Measurements from ENCODE around the gene EFNB2. TPM values are rescaled to one million over a fixed set of nuclear protein-coding genes. Genes with fewer than 3 reads are reported as not detected.

The EFNB2 gene
- total RNA-seq, 1 experiment from 2014 or later, result 17.5 TPM

GRCh38 chr13:106560821-106561220 is 25.4 kb upstream of the EFNB2 start:
- H3K9me3 ChIP-seq (ENCODE audit: insufficient read depth, low read depth), result no peaks in the 10 kb centered on the region
- no peaks in the 10 kb centered on the region for H3K27me3 ChIP-seq (ENCODE audit: insufficient read depth, low read depth)
- peaks cover 98% of the 10 kb centered on the region for H3K79me2 ChIP-seq (ENCODE audit: low read depth)
- no peak for TF ChIP-seq CTCF (conservative IDR thresholded peaks at IDR 0.05)
- TF ChIP-seq EZH2 (IDR thresholded peaks at IDR 0.05; ENCODE audit: low read depth), result no peak
- H3K4me2 ChIP-seq, result no peak overlapping the region
- intact Hi-C loops (cut with micrococcal nuclease; ENCODE audit: unreplicated experiment), result loop anchor here (10.0 kb wide), 1 partner anchor 204 kb away; no protein-coding TSS in a partner anchor
- peaks cover 37% of the 10 kb centered on the region for H3K36me3 ChIP-seq (ENCODE audit: low read depth)
- CTCF ChIA-PET, result no interaction called here
- H4K20me1 ChIP-seq (ENCODE audit: insufficient read depth), result peaks cover 87% of the 10 kb centered on the region
- no peak overlapping the region for H3K27ac ChIP-seq
- H3F3A ChIP-seq (ENCODE audit: insufficient read depth, low read depth), result peaks cover 4% of the 10 kb centered on the region; the same call in 1 of the 2 replicates
- no TSS peak for BruUV-seq (replicated peaks)
- POLR2A ChIA-PET (ENCODE audit: unreplicated experiment), result no interaction called here
- no peak overlapping the region for H2AFZ ChIP-seq
- no peak overlapping the region for H3K4me3 ChIP-seq
- no peaks in the 10 kb centered on the region for H3K9me2 ChIP-seq (ENCODE audit: insufficient read depth)
- DNase-seq, result no peak
- peaks cover 23% of the 10 kb centered on the region for H3K4me1 ChIP-seq (replicated peaks; ENCODE audit: insufficient read depth)

- peaks cover 77% of the 10 kb centered on the region for H4K20me1 ChIP-seq (ENCODE audit: insufficient read depth)
- H3K27me3 ChIP-seq (ENCODE audit: insufficient read depth, low read depth), result no peaks in the 10 kb centered on the region
- TF ChIP-seq EZH2 (IDR thresholded peaks at IDR 0.05; ENCODE audit: low read depth) (no peak), CTCF (conservative IDR thresholded peaks at IDR 0.05) (no peak)
- no peaks in the 10 kb centered on the region for H3K9me2 ChIP-seq (ENCODE audit: insufficient read depth)
- no peaks in the 10 kb centered on the region for H3K4me1 ChIP-seq (replicated peaks; ENCODE audit: insufficient read depth)
- H3K36me3 ChIP-seq (ENCODE audit: low read depth), result peaks cover 58% of the 10 kb centered on the region
- peaks cover 98% of the 10 kb centered on the region for H3K79me2 ChIP-seq (ENCODE audit: low read depth)
- H3K27ac ChIP-seq, result no peak overlapping the region
- H2AFZ ChIP-seq, result no peak overlapping the region
- H3F3A ChIP-seq (ENCODE audit: insufficient read depth, low read depth), result peaks cover 7% of the 10 kb centered on the region; the same call in 1 of the 2 replicates
- ChIA-PET POLR2A (ENCODE audit: unreplicated experiment) (no interaction called here), CTCF (no interaction called here)
- no peak for DNase-seq
- H3K4me3 ChIP-seq, result no peak overlapping the region
- no peaks in the 10 kb centered on the region for H3K9me3 ChIP-seq (ENCODE audit: insufficient read depth, low read depth)
- BruUV-seq (replicated peaks), result no TSS peak
- no peak overlapping the region for H3K4me2 ChIP-seq
- intact Hi-C loops (cut with micrococcal nuclease; ENCODE audit: unreplicated experiment), result no loop called here
These were observed 23.1 kb upstream of the EFNB2 start for GRCh38 chr13:106558527-106558926.

GRCh38 chr13:106555631-106556328 is 20.3 kb upstream of the EFNB2 start:
- H3K9me3 ChIP-seq (ENCODE audit: insufficient read depth, low read depth), result no peaks in the 10 kb centered on the region
- no TSS peak for BruUV-seq (replicated peaks)
- no peaks in the 10 kb centered on the region for H3K4me1 ChIP-seq (replicated peaks; ENCODE audit: insufficient read depth)
- H4K20me1 ChIP-seq (ENCODE audit: insufficient read depth), result peaks cover 70% of the 10 kb centered on the region
- H3K79me2 ChIP-seq (ENCODE audit: low read depth), result peaks cover 99% of the 10 kb centered on the region
- CTCF ChIA-PET, result no interaction called here
- no peak for DNase-seq
- peaks cover 23% of the 10 kb centered on the region for H3F3A ChIP-seq (ENCODE audit: insufficient read depth, low read depth)
- H3K27me3 ChIP-seq (ENCODE audit: insufficient read depth, low read depth), result no peaks in the 10 kb centered on the region
- no peak overlapping the region for H3K4me2 ChIP-seq
- H3K4me3 ChIP-seq, result no peak overlapping the region
- intact Hi-C loops (cut with micrococcal nuclease; ENCODE audit: unreplicated experiment), result no loop called here
- no peak overlapping the region for H2AFZ ChIP-seq
- H3K36me3 ChIP-seq (ENCODE audit: low read depth), result peaks cover 70% of the 10 kb centered on the region
- H3K27ac ChIP-seq, result no peak overlapping the region
- TF ChIP-seq EZH2 (IDR thresholded peaks at IDR 0.05; ENCODE audit: low read depth) (no peak), CTCF (conservative IDR thresholded peaks at IDR 0.05) (no peak)
- POLR2A ChIA-PET (ENCODE audit: unreplicated experiment), result no interaction called here
- no peaks in the 10 kb centered on the region for H3K9me2 ChIP-seq (ENCODE audit: insufficient read depth)
